Left lung (tissue), 10 donors: Measurements from ENCODE around the gene DNAJC4. TPM values are rescaled to one million over a fixed set of nuclear protein-coding genes. Genes with fewer than 3 reads are reported as not detected.

Source experiments
- ATAC-seq: fragments of 200-7000 bp; cut with Tn5 transposase; one replicate; pipeline ENCODE4 v1.9.1; 2020; ENCODE audit warnings: moderate library complexity
- DNase-seq, 4 donors: peaks; one replicate each; pipeline ENCODE4 v3.0.0-alpha.2; 2013 to 2020
- H3K27ac ChIP-seq, 2 donors: fragments of 200-600 bp; sonication (generic) in 1 of 2; one replicate each; pipeline versions ENCODE4 v1.5.0 to v1.8.0; 2020 to 2021
- H3K27me3 ChIP-seq, 2 donors: fragments of 200-600 bp; sonication (generic) in 1 of 2; one replicate each; pipeline versions ENCODE4 v1.5.0 to v1.8.0; 2020 to 2021
- H3K36me3 ChIP-seq, 2 donors: fragments of 200-600 bp; sonication (generic) in 1 of 2; one replicate each; pipeline versions ENCODE4 v1.5.0 to v1.8.0; 2020 to 2021
- H3K4me1 ChIP-seq, 2 donors: fragments of 200-600 bp; one replicate each; pipeline ENCODE4 v1.8.0; 2021
- H3K4me3 ChIP-seq, 2 donors: fragments of 200-600 bp; sonication (generic) in 1 of 2; one replicate each; pipeline versions ENCODE4 v1.5.0 to v1.8.0; 2020 to 2021; ENCODE audit warnings: mild to moderate bottlenecking in 1 of 2
- H3K9me3 ChIP-seq, 2 donors: fragments of 200-600 bp; sonication (generic) in 1 of 2; one replicate each; pipeline versions ENCODE4 v1.5.0 to v1.8.0; 2020 to 2021
- intact Hi-C, 2 donors: fragments of 100-400 bp; cut with DNase I; formaldehyde crosslinking; loops; one replicate each; pipeline versions ENCODE4 v1.11.2 to v1.14.2; 2022
- polyA plus RNA-seq, 6 donors: library from polyadenylated mRNA; unstranded; fragments of 120-200 nt; gene quantifications; one replicate each; pipeline ENCODE4 v1.2.1, GENCODE V29; 2013; ENCODE audit not compliant: insufficient read length in 6 of 6
- total RNA-seq, 2 donors: library from RNA; stranded (reverse); fragmentation: NEBNext Ultra II Directional; extraction: Animal tissue kit (Norgen Biotek cat#: 25700); gene quantifications; one replicate each; pipeline ENCODE4 v1.2.1, GENCODE V29; 2021
- TF ChIP-seq, protein P1 (sequence below), 2 donors: fragments of 200-600 bp; sonication (generic) in 1 of 2; IDR thresholded peaks; one replicate each; pipeline versions ENCODE4 v1.5.0 to v1.8.0; 2021; ENCODE audit warnings: antibody characterized with exemption in 2 of 2
- donor health status: DM: no; HTN: yes; CAD: no.
- donor health status: DM: no; HTN: no; CAD: no.

The DNAJC4 gene
- total and polyA plus RNA-seq, 8 donors, result 26.0 to 83.9 (median 68.7) TPM

DNA sequence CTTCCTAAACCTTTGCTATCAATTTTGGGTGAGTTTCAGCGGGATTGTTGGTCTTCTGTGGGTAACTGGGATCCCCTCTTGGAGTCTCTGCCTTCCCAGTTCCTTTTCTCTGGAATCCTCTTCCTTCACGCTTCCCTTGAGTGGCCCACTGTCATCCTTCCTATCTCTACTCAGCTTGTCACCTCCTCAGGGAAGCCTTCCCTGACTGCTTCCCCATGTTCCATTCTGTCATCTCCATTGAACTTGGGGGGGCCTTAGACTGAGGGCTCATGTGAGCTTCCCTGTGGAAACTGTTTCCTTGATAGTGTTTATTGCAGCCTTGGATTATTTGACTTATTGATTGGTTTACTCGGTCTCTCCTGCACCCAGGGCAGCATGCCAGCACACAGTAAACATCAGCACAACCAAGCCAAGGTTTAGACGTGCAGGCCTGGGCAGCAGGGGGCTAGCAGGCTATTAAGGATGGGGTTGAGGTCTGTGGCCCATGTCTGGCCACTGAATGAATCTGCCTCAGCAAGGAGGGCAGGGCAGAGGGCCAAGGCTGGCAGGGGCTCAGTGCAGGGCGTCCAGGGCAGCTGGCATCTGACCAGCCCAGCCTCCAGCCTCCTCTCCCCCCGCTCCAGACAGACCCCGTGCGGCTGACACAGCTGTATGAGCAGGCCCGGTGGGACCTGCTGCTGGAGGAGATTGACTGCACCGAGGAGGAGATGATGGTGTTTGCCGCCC is 11.6 kb upstream of the DNAJC4 start:
- no peak overlapping the region for H3K4me3 ChIP-seq
- TF ChIP-seq, protein P1, sequence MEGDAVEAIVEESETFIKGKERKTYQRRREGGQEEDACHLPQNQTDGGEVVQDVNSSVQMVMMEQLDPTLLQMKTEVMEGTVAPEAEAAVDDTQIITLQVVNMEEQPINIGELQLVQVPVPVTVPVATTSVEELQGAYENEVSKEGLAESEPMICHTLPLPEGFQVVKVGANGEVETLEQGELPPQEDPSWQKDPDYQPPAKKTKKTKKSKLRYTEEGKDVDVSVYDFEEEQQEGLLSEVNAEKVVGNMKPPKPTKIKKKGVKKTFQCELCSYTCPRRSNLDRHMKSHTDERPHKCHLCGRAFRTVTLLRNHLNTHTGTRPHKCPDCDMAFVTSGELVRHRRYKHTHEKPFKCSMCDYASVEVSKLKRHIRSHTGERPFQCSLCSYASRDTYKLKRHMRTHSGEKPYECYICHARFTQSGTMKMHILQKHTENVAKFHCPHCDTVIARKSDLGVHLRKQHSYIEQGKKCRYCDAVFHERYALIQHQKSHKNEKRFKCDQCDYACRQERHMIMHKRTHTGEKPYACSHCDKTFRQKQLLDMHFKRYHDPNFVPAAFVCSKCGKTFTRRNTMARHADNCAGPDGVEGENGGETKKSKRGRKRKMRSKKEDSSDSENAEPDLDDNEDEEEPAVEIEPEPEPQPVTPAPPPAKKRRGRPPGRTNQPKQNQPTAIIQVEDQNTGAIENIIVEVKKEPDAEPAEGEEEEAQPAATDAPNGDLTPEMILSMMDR (IDR thresholded peaks at IDR 0.05), result no peak
- H3K27me3 ChIP-seq, result no peaks in the 10 kb centered on the region
- H3K36me3 ChIP-seq, result peaks cover 0 to 98% of the 10 kb centered on the region in 2 donors
- H3K27ac ChIP-seq, result no peak overlapping the region
- DNase-seq (peak in 1 of 4 donors; percentile 20), ATAC-seq (no peak)
- no peaks in the 10 kb centered on the region for H3K9me3 ChIP-seq
- H3K4me1 ChIP-seq, result no peaks in the 10 kb centered on the region
- intact Hi-C loops, result no loop called here

DNA sequence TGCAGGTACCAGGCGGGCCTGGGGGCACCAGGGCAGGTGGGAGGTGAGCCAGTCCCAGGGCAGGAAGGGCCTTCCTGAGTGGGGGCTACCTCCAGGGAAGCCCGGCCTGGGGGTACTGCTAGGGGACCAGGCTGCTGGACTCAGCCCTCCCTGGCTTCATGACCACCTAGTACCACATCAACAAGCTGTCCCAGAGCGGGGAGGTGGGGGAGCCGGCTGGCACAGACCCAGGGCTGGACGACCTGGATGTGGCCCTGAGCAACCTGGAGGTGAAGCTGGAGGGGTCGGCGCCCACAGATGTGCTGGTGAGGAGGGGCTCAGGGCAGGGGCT is 11.0 kb upstream of the DNAJC4 start:
- TF ChIP-seq, protein P1 (IDR thresholded peaks at IDR 0.05), result no peak
- Histone ChIP-seq H3K9me3 (no peaks in the 10 kb centered on the region), H3K4me1 (no peaks in the 10 kb centered on the region), H3K4me3 (no peak overlapping the region), H3K27me3 (no peaks in the 10 kb centered on the region), H3K27ac (no peak overlapping the region), H3K36me3 (peaks cover 0 to 98% of the 10 kb centered on the region in 2 donors)
- ATAC-seq (no peak), DNase-seq (no peak)
- intact Hi-C loops, result no loop called here

DNA sequence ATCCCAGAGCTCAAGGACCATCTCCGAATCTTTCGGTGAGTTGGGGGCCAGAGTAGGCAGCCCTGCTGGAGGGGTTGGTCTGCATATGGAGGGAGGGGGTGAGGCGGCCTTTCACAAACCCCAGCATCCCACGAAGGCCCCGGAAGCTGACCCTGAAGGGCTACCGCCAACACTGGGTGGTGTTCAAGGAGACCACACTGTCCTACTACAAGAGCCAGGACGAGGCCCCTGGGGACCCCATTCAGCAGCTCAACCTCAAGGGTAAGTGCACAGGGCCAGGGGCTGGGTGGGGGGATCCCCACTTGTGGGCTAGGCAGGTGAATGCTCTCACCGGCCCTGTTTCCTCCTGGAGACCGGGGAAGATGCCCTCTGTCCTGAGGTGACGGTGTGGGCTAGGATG is 10.6 kb upstream of the DNAJC4 start:
- TF ChIP-seq, protein P1 (IDR thresholded peaks at IDR 0.05), result no peak
- Histone ChIP-seq H3K9me3 (no peaks in the 10 kb centered on the region), H3K4me1 (peaks cover 0 to 4% of the 10 kb centered on the region in 2 donors), H3K27me3 (no peaks in the 10 kb centered on the region), H3K36me3 (peaks cover 0 to 97% of the 10 kb centered on the region in 2 donors), H3K4me3 (no peak overlapping the region), H3K27ac (no peak overlapping the region)
- DNase-seq (no peak), ATAC-seq (no peak)
- intact Hi-C loops, result no loop called here

DNA sequence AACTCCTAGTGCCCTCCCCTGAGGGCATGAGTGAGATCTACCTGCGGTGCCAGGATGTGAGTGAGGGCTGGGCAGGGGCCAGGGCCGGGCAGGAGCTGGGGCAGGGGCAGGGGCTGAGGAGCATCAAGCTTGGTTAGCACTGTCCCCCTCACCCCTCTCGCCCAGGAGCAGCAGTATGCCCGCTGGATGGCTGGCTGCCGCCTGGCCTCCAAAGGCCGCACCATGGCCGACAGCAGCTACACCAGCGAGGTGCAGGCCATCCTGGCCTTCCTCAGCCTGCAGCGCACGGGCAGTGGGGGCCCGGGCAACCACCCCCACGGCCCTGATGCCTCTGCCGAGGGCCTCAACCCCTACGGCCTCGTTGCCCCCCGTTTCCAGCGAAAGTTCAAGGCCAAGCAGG is 10.1 kb upstream of the DNAJC4 start:
- TF ChIP-seq, protein P1 (IDR thresholded peaks at IDR 0.05), result no peak
- DNase-seq (no peak), ATAC-seq (no peak)
- intact Hi-C loops, result no loop called here
- Histone ChIP-seq H3K9me3 (no peaks in the 10 kb centered on the region), H3K4me1 (peaks cover 4 to 9% of the 10 kb centered on the region in 2 donors), H3K27me3 (no peaks in the 10 kb centered on the region), H3K4me3 (no peak overlapping the region), H3K27ac (no peak overlapping the region), H3K36me3 (peaks cover 0 to 92% of the 10 kb centered on the region in 2 donors)

DNA sequence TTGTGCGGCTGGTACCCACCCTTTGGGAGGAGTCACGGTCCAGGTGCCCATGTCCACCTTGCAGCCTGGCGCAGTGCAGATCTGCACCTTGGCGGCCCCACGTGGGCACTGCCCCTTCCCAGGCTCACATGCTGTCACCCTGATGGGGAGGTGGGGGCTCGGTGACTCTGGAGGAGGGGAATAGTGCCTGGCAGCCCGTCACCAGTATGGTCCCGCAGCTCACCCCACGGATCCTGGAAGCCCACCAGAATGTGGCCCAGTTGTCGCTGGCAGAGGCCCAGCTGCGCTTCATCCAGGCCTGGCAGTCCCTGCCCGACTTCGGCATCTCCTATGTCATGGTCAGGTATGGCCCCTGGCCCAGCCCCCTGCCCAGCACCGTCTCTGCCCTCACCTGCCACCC is 9.6 kb upstream of the DNAJC4 start:
- intact Hi-C loops, result no loop called here
- no peak overlapping the region for H3K27ac ChIP-seq
- TF ChIP-seq, protein P1 (IDR thresholded peaks at IDR 0.05), result no peak
- H3K4me1 ChIP-seq, result peaks cover 9 to 13% of the 10 kb centered on the region in 2 donors
- ATAC-seq (no peak), DNase-seq (no peak)
- no peaks in the 10 kb centered on the region for H3K9me3 ChIP-seq
- H3K4me3 ChIP-seq, result no peak overlapping the region
- H3K27me3 ChIP-seq, result no peaks in the 10 kb centered on the region
- peaks cover 0 to 87% of the 10 kb centered on the region in 2 donors for H3K36me3 ChIP-seq
